AG09309 (cell line): Measurements from ENCODE around the gene DHCR24.

Source experiments
- DNase-seq: peaks from one replicate; pipeline ENCODE4 v3.0.0-alpha.2; 2010; ENCODE audit warnings: low read depth
- H3K4me3 ChIP-seq: 2 replicates; pipeline ENCODE4 v1.5.1; 2011; ENCODE audit warnings: mild to moderate bottlenecking, low read depth, low read length, moderate library complexity; ENCODE audit not compliant: control insufficient read depth
- TF ChIP-seq, protein P1 (sequence below): IDR thresholded peaks from 2 replicates; pipeline ENCODE4 v1.5.1; 2011; ENCODE audit warnings: mild to moderate bottlenecking, low read depth, low read length, inconsistent platforms; ENCODE audit not compliant: insufficient read depth, control insufficient read depth; ENCODE audit errors: missing control alignments

The DHCR24 gene

DNA sequence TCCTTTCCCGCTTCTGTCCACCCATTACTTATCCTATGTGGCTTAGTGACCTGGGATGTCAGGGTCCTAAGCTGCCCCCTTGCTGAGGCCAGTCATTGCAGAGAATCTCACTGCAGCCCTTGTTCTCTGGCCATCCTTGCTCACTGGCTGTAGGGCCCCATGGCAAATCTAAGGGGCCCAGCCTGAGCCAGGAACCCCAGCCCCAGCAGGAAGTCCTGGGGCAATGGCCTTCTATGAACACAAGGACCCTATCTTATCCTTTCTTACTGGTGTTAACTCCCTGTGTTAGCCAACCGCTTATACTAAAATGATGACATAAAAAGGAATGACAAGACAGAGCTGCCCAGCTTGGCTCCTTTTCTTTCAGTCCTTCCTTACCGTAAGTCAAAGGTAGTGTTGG, 29.9 kb downstream of the DHCR24 start:
- no peak for DNase-seq
- TF ChIP-seq, protein P1, sequence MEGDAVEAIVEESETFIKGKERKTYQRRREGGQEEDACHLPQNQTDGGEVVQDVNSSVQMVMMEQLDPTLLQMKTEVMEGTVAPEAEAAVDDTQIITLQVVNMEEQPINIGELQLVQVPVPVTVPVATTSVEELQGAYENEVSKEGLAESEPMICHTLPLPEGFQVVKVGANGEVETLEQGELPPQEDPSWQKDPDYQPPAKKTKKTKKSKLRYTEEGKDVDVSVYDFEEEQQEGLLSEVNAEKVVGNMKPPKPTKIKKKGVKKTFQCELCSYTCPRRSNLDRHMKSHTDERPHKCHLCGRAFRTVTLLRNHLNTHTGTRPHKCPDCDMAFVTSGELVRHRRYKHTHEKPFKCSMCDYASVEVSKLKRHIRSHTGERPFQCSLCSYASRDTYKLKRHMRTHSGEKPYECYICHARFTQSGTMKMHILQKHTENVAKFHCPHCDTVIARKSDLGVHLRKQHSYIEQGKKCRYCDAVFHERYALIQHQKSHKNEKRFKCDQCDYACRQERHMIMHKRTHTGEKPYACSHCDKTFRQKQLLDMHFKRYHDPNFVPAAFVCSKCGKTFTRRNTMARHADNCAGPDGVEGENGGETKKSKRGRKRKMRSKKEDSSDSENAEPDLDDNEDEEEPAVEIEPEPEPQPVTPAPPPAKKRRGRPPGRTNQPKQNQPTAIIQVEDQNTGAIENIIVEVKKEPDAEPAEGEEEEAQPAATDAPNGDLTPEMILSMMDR = no peak
- no peak overlapping the region for H3K4me3 ChIP-seq

DNA sequence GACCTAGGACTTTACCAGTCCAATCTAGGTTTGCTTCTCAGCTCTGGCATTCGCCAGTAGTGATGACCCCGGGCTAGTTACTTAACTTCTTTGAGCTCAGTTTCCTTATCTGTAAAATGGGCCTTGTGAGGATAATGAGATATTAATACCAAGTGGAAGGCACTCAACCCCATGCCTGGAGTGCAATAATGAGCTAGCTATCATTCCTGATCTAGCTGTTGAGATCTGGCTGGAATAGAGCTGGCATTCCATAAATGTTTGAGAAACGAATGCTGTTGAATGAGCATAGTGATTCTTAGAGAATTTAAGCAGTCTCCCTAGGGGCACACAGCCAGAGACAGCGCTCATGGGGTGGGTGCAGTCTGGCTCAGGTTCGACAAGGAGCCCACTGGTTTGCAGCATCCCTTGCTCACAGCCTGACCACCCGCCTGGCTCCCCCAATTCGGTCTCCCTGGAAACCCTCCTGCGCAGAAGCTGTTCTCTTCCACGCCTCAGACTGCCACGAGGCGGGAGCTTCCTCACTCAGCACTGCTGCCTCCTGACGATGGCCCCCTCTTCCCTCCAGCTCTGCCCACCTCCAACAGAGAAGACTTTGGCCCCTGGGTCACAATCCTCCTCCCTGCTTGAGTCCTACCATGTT, 32.5 kb downstream of the DHCR24 start:
- TF ChIP-seq, protein P1 = no peak
- no peak for DNase-seq
- no peak overlapping the region for H3K4me3 ChIP-seq

DNA sequence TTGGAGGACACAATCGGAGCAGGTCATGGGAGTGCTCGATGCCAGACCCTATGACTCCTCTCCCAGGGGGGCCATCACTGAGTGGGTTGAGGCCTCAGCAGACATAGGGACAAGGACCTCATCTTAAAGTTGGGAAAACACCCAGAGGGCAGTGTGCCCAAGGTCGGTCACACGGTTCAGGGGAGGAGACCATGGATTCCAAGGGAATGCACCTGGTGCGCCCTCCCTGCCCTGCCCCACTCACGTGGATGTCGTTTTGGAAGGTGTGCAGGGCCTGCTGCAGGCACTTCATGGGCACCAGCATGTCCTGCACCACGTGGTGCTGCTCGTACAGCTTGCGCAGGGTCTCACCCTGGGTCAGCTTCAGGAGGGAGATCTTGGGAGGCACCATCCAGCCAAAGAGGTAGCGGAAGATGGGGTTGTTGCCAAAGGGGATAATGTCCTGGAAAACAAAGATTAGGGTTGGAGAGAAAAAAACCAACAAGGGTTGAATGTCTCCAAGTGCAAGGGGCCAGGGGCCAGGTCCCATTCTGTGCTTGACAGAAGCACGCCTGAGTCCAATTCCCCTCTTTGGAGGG, 33.1 kb downstream of the DHCR24 start:
- no peak overlapping the region for H3K4me3 ChIP-seq
- TF ChIP-seq, protein P1 = no peak
- DNase-seq = no peak

DNA sequence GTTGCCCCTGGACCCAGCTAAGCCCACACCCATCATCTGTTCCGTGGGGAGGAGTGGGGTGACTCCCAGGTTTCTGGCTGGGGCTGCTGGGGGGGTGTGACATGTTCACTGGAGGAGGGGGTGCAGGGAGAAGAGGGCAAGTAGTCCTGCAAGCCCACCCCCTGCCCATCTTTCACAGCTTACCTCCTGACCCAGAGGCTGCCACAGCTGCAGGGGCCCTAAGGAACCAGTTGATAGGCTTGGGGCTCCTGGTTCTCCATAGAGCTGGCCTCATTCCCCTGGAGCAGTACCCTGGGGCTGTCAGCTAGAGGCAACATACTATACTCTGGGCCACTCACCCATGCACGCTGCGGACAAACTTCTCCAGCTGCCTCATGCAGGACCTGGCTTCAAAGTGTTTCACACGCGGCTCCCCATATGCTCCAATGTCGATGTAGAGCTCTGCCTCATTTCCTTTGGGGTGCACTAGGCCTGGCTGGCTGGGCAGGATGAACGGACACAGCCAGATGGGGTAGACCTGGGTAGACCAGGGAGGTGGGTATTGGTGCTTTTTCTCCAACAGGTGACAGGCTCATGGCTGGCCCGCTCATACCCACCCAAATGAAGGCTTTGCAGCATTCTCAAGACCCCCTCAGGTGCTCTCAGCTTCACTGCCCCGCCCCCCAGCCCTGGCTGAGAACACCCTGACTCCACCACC, 33.8 kb downstream of the DHCR24 start:
- TF ChIP-seq, protein P1 = no peak
- no peak for DNase-seq
- no peak overlapping the region for H3K4me3 ChIP-seq

DNA sequence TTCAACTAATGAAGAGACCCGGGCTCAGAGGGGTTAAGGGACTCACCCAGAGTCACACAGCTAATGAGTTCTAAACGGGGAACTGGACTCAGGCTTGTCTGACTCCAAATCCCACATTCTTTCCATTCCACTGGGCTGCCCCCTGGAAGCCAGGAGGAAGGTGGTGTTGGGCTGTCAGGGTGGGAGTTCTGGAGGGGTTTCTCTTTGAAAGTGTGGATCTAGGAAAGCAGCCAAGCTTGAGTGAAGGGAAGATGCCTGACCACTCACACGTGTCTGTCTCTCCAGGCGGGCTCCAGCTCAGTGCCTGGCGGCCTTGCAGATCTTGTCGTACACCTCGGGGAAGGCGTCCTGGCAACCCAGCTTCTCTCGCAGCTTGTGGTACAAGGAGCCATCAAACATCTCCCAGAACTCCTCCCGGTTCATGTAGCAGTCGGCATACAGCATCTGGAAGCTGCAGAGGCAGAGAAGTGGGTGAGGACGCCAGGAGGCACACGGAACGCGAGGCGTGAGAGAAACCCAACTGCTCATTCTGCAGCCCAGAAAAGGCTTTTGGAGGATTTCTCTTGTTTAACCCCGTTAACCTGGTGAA, 35.0 kb downstream of the DHCR24 start:
- TF ChIP-seq, protein P1 = no peak
- DNase-seq = no peak
- no peak overlapping the region for H3K4me3 ChIP-seq

DNA sequence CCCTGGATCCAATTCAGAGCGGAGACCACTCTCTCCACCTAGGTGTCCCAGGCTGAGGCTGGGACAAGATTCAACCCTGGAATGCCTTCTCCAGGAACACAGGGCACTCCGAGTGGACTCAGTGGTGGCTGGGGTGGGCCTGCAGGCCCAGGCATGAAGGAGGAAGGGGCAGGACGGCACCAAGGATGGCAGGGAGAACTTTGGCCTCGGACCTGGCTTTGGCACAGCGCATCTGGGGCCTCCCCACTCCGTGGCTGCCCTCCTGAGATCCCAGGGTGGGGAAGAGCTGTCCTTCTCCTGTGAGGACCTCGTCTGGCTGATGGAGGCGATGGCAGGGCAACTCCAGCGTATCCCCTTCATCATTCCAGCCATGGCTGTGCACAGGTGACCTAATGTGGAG, 35.6 kb downstream of the DHCR24 start:
- TF ChIP-seq, protein P1 = no peak
- no peak overlapping the region for H3K4me3 ChIP-seq
- DNase-seq = no peak
